ENCODE data around the gene DHODH.

- no peak for TF ChIP-seq POLR2A (IDR thresholded peaks at IDR 0.05)
- TF ChIP-seq CTCF (IDR thresholded peaks at IDR 0.05), result no peak
Observed at GRCh38 chr16:72043539-72043938, 35.0 kb downstream of the DHODH start.

Data from sigmoid colon (tissue), 3 donors.